Muscle of leg (tissue), 11 donors: ENCODE measurements around the gene TXNDC17. TPM values are rescaled to one million over a fixed set of nuclear protein-coding genes. Genes with fewer than 3 reads are reported as not detected.

Experiments
- DNase-seq: peaks from one replicate; pipeline ENCODE4 v3.0.0; 2013
- H3K27ac ChIP-seq: one replicate; pipeline ENCODE4 v1.5.1; 2013; ENCODE audit warnings: mild to moderate bottlenecking, low read length, control low read depth
- H3K27me3 ChIP-seq: one replicate; pipeline ENCODE4 v1.6.1; 2013; ENCODE audit warnings: low read length; ENCODE audit not compliant: control insufficient read depth, insufficient read depth
- H3K36me3 ChIP-seq: one replicate; pipeline ENCODE4 v1.6.1; 2013; ENCODE audit warnings: low read length; ENCODE audit not compliant: control insufficient read depth, insufficient read depth
- H3K4me1 ChIP-seq: one replicate; pipeline ENCODE4 v1.6.1; 2013; ENCODE audit warnings: low read length; ENCODE audit not compliant: control insufficient read depth, insufficient read depth
- H3K4me3 ChIP-seq: one replicate; pipeline ENCODE4 v1.5.1; 2013; ENCODE audit warnings: low read length, control low read depth
- H3K9me3 ChIP-seq: replicated peaks from 2 replicates; pipeline ENCODE4 v1.6.1; 2013; ENCODE audit warnings: low read depth, low read length; ENCODE audit not compliant: control insufficient read depth
- WGBS: methylation state at CpG from one replicate; pipeline ENCODE4 v1.1.5; 2013; ENCODE audit warnings: missing lambda C conversion rate; ENCODE audit not compliant: insufficient coverage; 5-methylcytosine and 5-hydroxymethylcytosine counted together
- polyA plus RNA-seq, 8 donors: library from polyadenylated mRNA; unstranded; fragments of 120-200 nt; gene quantifications; one replicate each; pipeline versions ENCODE4 v1.2.1 to v1.2.3, GENCODE V29; 2013; ENCODE audit warnings: inconsistent platforms in 1 of 8, low replicate concordance in 1 of 8; ENCODE audit not compliant: insufficient read length in 8 of 8, insufficient read depth in 1 of 8
- total RNA-seq: library from RNA; stranded (reverse); fragments of 120-200 nt; gene quantifications from one replicate; pipeline ENCODE4 v1.2.4, GENCODE V29; 2013

Gene TXNDC17
- total and polyA plus RNA-seq, 9 donors = 51.7 to 72.0 (median 65.7) TPM

- H3K27me3 ChIP-seq = peaks cover 19% of the 10 kb centered on the region
- no peak overlapping the region for H3K4me3 ChIP-seq
- WGBS = 61% methylated on average over 6 of the region's 10 CpGs
- H3K9me3 ChIP-seq = no peaks in the 10 kb centered on the region
- no peaks in the 10 kb centered on the region for H3K36me3 ChIP-seq
- no peak overlapping the region for H3K27ac ChIP-seq
- no peak for DNase-seq
- no peaks in the 10 kb centered on the region for H3K4me1 ChIP-seq
These were observed 28.8 kb downstream of the TXNDC17 start for GRCh38 chr17:6669479-6670212.

- Histone ChIP-seq H3K4me1 (no peaks in the 10 kb centered on the region), H3K27me3 (peaks cover 19% of the 10 kb centered on the region), H3K27ac (no peak overlapping the region), H3K9me3 (no peaks in the 10 kb centered on the region), H3K36me3 (no peaks in the 10 kb centered on the region), H3K4me3 (no peak overlapping the region)
- no peak for DNase-seq
- 95% methylated on average over 3 of the region's 8 CpGs for WGBS
These were observed 29.7 kb downstream of the TXNDC17 start for GRCh38 chr17:6670571-6670970.

- Histone ChIP-seq H3K36me3 (no peaks in the 10 kb centered on the region), H3K27me3 (peaks cover 19% of the 10 kb centered on the region), H3K4me3 (no peak overlapping the region), H3K27ac (no peak overlapping the region), H3K4me1 (no peaks in the 10 kb centered on the region), H3K9me3 (no peaks in the 10 kb centered on the region)
- 65% methylated on average over 3 of the region's 6 CpGs for WGBS
- DNase-seq = no peak
These were observed 30.1 kb downstream of the TXNDC17 start for GRCh38 chr17:6670999-6671398.

GRCh38 chr17:6671431-6671830 is 30.6 kb downstream of the TXNDC17 start:
- H3K9me3 ChIP-seq = no peaks in the 10 kb centered on the region
- no peaks in the 10 kb centered on the region for H3K4me1 ChIP-seq
- no peaks in the 10 kb centered on the region for H3K36me3 ChIP-seq
- peaks cover 19% of the 10 kb centered on the region for H3K27me3 ChIP-seq
- no peak for DNase-seq
- H3K27ac ChIP-seq = no peak overlapping the region
- 89% methylated on average over 6 of the region's 7 CpGs for WGBS
- H3K4me3 ChIP-seq = no peak overlapping the region

- Histone ChIP-seq H3K4me1 (peaks cover 7% of the 10 kb centered on the region), H3K4me3 (no peak overlapping the region), H3K27me3 (peaks cover 17% of the 10 kb centered on the region), H3K9me3 (no peaks in the 10 kb centered on the region), H3K36me3 (no peaks in the 10 kb centered on the region), H3K27ac (no peak overlapping the region)
- whole genome bisulfite sequencing = 89% methylated on average over 13 of the region's 13 CpGs
- no peak for DNase-seq
These were observed 33.7 kb downstream of the TXNDC17 start for GRCh38 chr17:6674586-6674985.

- no peaks in the 10 kb centered on the region for H3K36me3 ChIP-seq
- peaks cover 17% of the 10 kb centered on the region for H3K27me3 ChIP-seq
- H3K4me3 ChIP-seq = no peak overlapping the region
- H3K27ac ChIP-seq = no peak overlapping the region
- H3K4me1 ChIP-seq = peaks cover 7% of the 10 kb centered on the region
- 66% methylated on average over 7 of the region's 11 CpGs for WGBS
- no peaks in the 10 kb centered on the region for H3K9me3 ChIP-seq
- no peak for DNase-seq
These were observed 34.5 kb downstream of the TXNDC17 start for GRCh38 chr17:6675201-6675825.

- no peaks in the 10 kb centered on the region for H3K9me3 ChIP-seq
- H3K27ac ChIP-seq = no peak overlapping the region
- H3K4me3 ChIP-seq = no peak overlapping the region
- H3K4me1 ChIP-seq = peaks cover 7% of the 10 kb centered on the region
- DNase-seq = no peak
- H3K36me3 ChIP-seq = no peaks in the 10 kb centered on the region
- WGBS = 59% methylated on average over 5 of the region's 6 CpGs
- H3K27me3 ChIP-seq = peaks cover 12% of the 10 kb centered on the region
These were observed 35.9 kb downstream of the TXNDC17 start for GRCh38 chr17:6676802-6677157.

- no peak overlapping the region for H3K4me3 ChIP-seq
- DNase-seq = peak; percentile 33
- H3K9me3 ChIP-seq = no peaks in the 10 kb centered on the region
- H3K27me3 ChIP-seq = peaks cover 12% of the 10 kb centered on the region
- H3K27ac ChIP-seq = no peak overlapping the region
- peaks cover 7% of the 10 kb centered on the region for H3K4me1 ChIP-seq
- no peaks in the 10 kb centered on the region for H3K36me3 ChIP-seq
- WGBS = 25% methylated on average over 11 of the region's 16 CpGs
These were observed 36.4 kb downstream of the TXNDC17 start for GRCh38 chr17:6677158-6677831.

GRCh38 chr17:6677946-6678345 is 37.1 kb downstream of the TXNDC17 start:
- Histone ChIP-seq H3K36me3 (no peaks in the 10 kb centered on the region), H3K27ac (no peak overlapping the region), H3K4me3 (no peak overlapping the region), H3K9me3 (no peaks in the 10 kb centered on the region), H3K4me1 (peaks cover 7% of the 10 kb centered on the region), H3K27me3 (peaks cover 12% of the 10 kb centered on the region)
- WGBS = 80% methylated on average over 3 of the region's 7 CpGs
- DNase-seq = no peak

GRCh38 chr17:6679241-6679640 is 38.4 kb downstream of the TXNDC17 start:
- H3K4me1 ChIP-seq = peaks cover 7% of the 10 kb centered on the region
- H3K27me3 ChIP-seq = peaks cover 12% of the 10 kb centered on the region
- H3K27ac ChIP-seq = no peak overlapping the region
- DNase-seq = no peak
- no peak overlapping the region for H3K4me3 ChIP-seq
- no peaks in the 10 kb centered on the region for H3K9me3 ChIP-seq
- H3K36me3 ChIP-seq = no peaks in the 10 kb centered on the region
- 100% methylated on average over 1 of the region's 6 CpGs for WGBS
